ENCODE data around the gene GLDN. TPM values are rescaled to one million over a fixed set of nuclear protein-coding genes. Genes with fewer than 3 reads are reported as not detected.

Gene GLDN
- total RNA-seq, 1 donor from 2014 or later, result 4.8 TPM

GRCh38 chr15:51349156-51349844, 7.8 kb downstream of the GLDN start:
- peaks cover 38% of the 10 kb centered on the region for H3K4me1 ChIP-seq
- intact Hi-C loops (cut with micrococcal nuclease), result no loop called here
- DNase-seq, result no peak
- no peak overlapping the region for H3K4me3 ChIP-seq
- H3K27me3 ChIP-seq (ENCODE audit: low read depth), result no peaks in the 10 kb centered on the region
- no peaks in the 10 kb centered on the region for H3K36me3 ChIP-seq
- H3K27ac ChIP-seq (replicated peaks), result peak overlapping the region; percentile 72
- no peaks in the 10 kb centered on the region for H3K9me3 ChIP-seq (replicated peaks)
- TF ChIP-seq CTCF (IDR thresholded peaks at IDR 0.05; ENCODE audit: borderline replicate concordance), result no peak

- Histone ChIP-seq H3K4me1 (peaks cover 40% of the 10 kb centered on the region), H3K36me3 (no peaks in the 10 kb centered on the region), H3K9me3 (replicated peaks) (no peaks in the 10 kb centered on the region), H3K4me3 (no peak overlapping the region), H3K27ac (replicated peaks) (no peak overlapping the region), H3K27me3 (ENCODE audit: low read depth) (no peaks in the 10 kb centered on the region)
- no peak for DNase-seq
- intact Hi-C loops (cut with micrococcal nuclease), result no loop called here
- no peak for TF ChIP-seq CTCF (IDR thresholded peaks at IDR 0.05; ENCODE audit: borderline replicate concordance)
Observed at GRCh38 chr15:51350723-51351122, 9.3 kb downstream of the GLDN start.

DNA sequence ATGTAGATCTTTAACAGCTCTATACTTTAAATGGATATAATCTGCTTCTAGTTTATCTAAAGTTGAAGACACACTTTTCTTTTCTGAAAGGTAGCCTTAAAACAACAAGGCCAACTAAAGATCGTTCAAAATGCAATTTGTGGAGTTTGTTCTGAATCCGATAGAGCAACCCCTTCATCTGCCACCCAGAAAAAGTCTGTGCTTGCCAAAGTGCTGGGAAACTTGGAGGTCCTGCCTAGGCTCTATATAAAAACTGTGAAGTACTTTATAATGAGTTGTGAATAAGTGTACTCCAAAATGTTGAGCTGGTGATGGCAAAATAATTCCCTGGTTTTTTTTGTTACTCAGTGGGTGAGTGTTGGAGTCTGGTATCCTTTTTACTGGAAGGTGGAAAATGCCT, 12.5 kb downstream of the GLDN start:
- Histone ChIP-seq H3K9me3 (replicated peaks) (no peaks in the 10 kb centered on the region), H3K27me3 (ENCODE audit: low read depth) (no peaks in the 10 kb centered on the region), H3K27ac (replicated peaks) (no peak overlapping the region), H3K36me3 (no peaks in the 10 kb centered on the region), H3K4me3 (no peak overlapping the region), H3K4me1 (peaks cover 35% of the 10 kb centered on the region)
- intact Hi-C loops (cut with micrococcal nuclease), result no loop called here
- TF ChIP-seq CTCF (IDR thresholded peaks at IDR 0.05; ENCODE audit: borderline replicate concordance), result no peak
- no peak for DNase-seq

DNA sequence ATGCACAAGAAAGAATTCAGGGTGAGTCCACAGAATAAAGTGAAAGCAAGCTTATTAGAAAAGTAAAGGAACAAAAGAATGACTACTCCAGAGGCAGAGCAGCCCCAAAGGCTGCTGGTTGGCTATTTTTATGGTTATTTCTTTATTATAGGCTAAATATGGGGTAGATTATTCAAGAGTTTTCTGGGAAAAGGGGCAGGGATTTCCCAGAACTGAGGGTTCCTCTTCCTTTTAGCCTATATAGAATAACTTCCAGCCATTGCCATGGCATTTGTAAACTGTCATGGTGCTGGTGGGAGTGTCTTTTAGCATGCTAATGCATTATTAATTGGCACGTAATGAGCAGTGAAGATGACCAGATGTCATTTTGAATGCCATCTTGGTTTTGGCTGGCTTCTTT, 13.6 kb downstream of the GLDN start:
- Histone ChIP-seq H3K9me3 (replicated peaks) (no peaks in the 10 kb centered on the region), H3K4me1 (peaks cover 23% of the 10 kb centered on the region), H3K36me3 (no peaks in the 10 kb centered on the region), H3K27me3 (ENCODE audit: low read depth) (no peaks in the 10 kb centered on the region), H3K4me3 (no peak overlapping the region), H3K27ac (replicated peaks) (no peak overlapping the region)
- no peak for TF ChIP-seq CTCF (IDR thresholded peaks at IDR 0.05; ENCODE audit: borderline replicate concordance)
- intact Hi-C loops (cut with micrococcal nuclease), result no loop called here
- no peak for DNase-seq

GRCh38 chr15:51356147-51356546, 14.7 kb downstream of the GLDN start:
- Histone ChIP-seq H3K36me3 (no peaks in the 10 kb centered on the region), H3K4me1 (peaks cover 18% of the 10 kb centered on the region), H3K27ac (replicated peaks) (no peak overlapping the region), H3K4me3 (no peak overlapping the region), H3K9me3 (replicated peaks) (no peaks in the 10 kb centered on the region), H3K27me3 (ENCODE audit: low read depth) (no peaks in the 10 kb centered on the region)
- intact Hi-C loops (cut with micrococcal nuclease), result no loop called here
- no peak for DNase-seq
- no peak for TF ChIP-seq CTCF (IDR thresholded peaks at IDR 0.05; ENCODE audit: borderline replicate concordance)

All from left ventricle myocardium inferior (tissue), 1 donor.